Omental fat pad (tissue), 4 donors: ENCODE measurements around the gene HNF1B. TPM values are rescaled to one million over a fixed set of nuclear protein-coding genes. Genes with fewer than 3 reads are reported as not detected.
A peak's percentile ranks its signal among the peaks of the same experiment; 100 is the strongest.

Experiments
- ATAC-seq: fragments of 150-250 bp; one replicate; pipeline ENCODE4 v1.9.1; 2016; ENCODE audit warnings: mild to moderate bottlenecking, moderate library complexity; ENCODE audit not compliant: low FRiP score
- DNase-seq: peaks from one replicate; pipeline ENCODE4 v3.0.0-alpha.2; 2019; ENCODE audit warnings: low spot score
- CTCF ChIP-seq, 3 donors: fragments of 450-650 bp; IDR thresholded peaks; one replicate each; pipeline ENCODE4 v1.5.1; 2016 to 2017; ENCODE audit warnings: antibody characterized with exemption in 3 of 3, mild to moderate bottlenecking in 3 of 3, moderate library complexity in 2 of 3
- total RNA-seq, 4 donors: library from RNA; depleted of rRNA; stranded (reverse); fragments of >200 nt; gene quantifications; one replicate each; pipeline ENCODE4 v1.1.0, GENCODE V29; 2016

HNF1B gene
- total RNA-seq, 4 donors from 2014 or later = not detected

- no peak for DNase-seq
- no peak for TF ChIP-seq CTCF (IDR thresholded peaks at IDR 0.05)
- no peak for ATAC-seq
These were observed 38.4 kb downstream of the HNF1B start for GRCh38 chr17:37706446-37706845.

GRCh38 chr17:37702598-37702997, 42.3 kb downstream of the HNF1B start:
- no peak for TF ChIP-seq CTCF (IDR thresholded peaks at IDR 0.05)
- peak; percentile 90 for ATAC-seq

GRCh38 chr17:37701496-37701898, 43.4 kb downstream of the HNF1B start:
- no peak for TF ChIP-seq CTCF (IDR thresholded peaks at IDR 0.05)
- ATAC-seq (no peak), DNase-seq (no peak)

More at GRCh38 chr17:37702598-37702997, 42.3 kb downstream of the HNF1B start:
- DNase-seq = no peak

GRCh38 chr17:37700881-37701280, 44.0 kb downstream of the HNF1B start:
- TF ChIP-seq CTCF (IDR thresholded peaks at IDR 0.05) = no peak
- no peak for ATAC-seq
- DNase-seq = no peak

GRCh38 chr17:37699285-37699973, 45.4 kb downstream of the HNF1B start:
- no peak for ATAC-seq
- DNase-seq = no peak
- TF ChIP-seq CTCF (IDR thresholded peaks at IDR 0.05) = no peak

- DNase-seq (no peak), ATAC-seq (no peak)
- TF ChIP-seq CTCF (IDR thresholded peaks at IDR 0.05) = no peak
These were observed 46.0 kb downstream of the HNF1B start for GRCh38 chr17:37698911-37699255.

- no peak for DNase-seq
- ATAC-seq = no peak
- TF ChIP-seq CTCF (IDR thresholded peaks at IDR 0.05) = no peak
These were observed 46.5 kb downstream of the HNF1B start for GRCh38 chr17:37698132-37698910.
